GM23338 (cell line): Measurements from ENCODE around the gene PLEKHG5. TPM values are rescaled to one million over a fixed set of nuclear protein-coding genes. Genes with fewer than 3 reads are reported as not detected.
A peak's percentile ranks its signal among the peaks of the same experiment; 100 is the strongest.

Source experiments
- ATAC-seq: fragments of 200-7000 bp; cut with Tn5 transposase; 3 replicates; pipeline ENCODE4 v1.9.1; 2020
- DNase-seq: peaks from one replicate; pipeline ENCODE4 v3.0.0-alpha.2; 2015; ENCODE audit warnings: low spot score
- H2AFZ ChIP-seq: fragments of 200-600 bp; sonication (generic); 2 replicates; pipeline ENCODE4 v1.8.0; 2016; ENCODE audit warnings: antibody characterized with exemption, mild to moderate bottlenecking, moderate library complexity
- H3F3A ChIP-seq: fragments of 200-600 bp; sonication (generic); replicated peaks from 2 replicates; pipeline ENCODE4 v1.8.0; 2017; ENCODE audit warnings: antibody characterized with exemption, mixed run types, low read depth
- H3K27ac ChIP-seq: fragments of 200-600 bp; sonication (generic); 2 replicates; pipeline ENCODE4 v1.6.1; 2016; ENCODE audit warnings: low read depth
- H3K27me3 ChIP-seq: fragments of 200-600 bp; sonication (generic); 2 replicates; pipeline ENCODE4 v1.8.0; 2016; ENCODE audit warnings: mild to moderate bottlenecking, mixed run types, moderate library complexity; ENCODE audit not compliant: insufficient read depth
- H3K36me3 ChIP-seq: fragments of 200-600 bp; sonication (generic); 2 replicates; pipeline ENCODE4 v1.8.0; 2016; ENCODE audit warnings: mild to moderate bottlenecking; ENCODE audit not compliant: insufficient read depth
- H3K4me1 ChIP-seq: fragments of 200-600 bp; sonication (generic); 2 replicates; pipeline ENCODE4 v1.8.0; 2016; ENCODE audit warnings: mild to moderate bottlenecking, moderate library complexity; ENCODE audit not compliant: insufficient read depth
- H3K4me2 ChIP-seq: fragments of 200-600 bp; sonication (generic); 2 replicates; pipeline ENCODE4 v1.7.1; 2017; ENCODE audit warnings: mixed run types
- H3K4me3 ChIP-seq: fragments of 200-600 bp; sonication (generic); 2 replicates; pipeline ENCODE4 v1.6.1; 2016; ENCODE audit warnings: mixed run types
- H3K79me2 ChIP-seq: fragments of 200-600 bp; sonication (generic); replicated peaks from 2 replicates; pipeline ENCODE4 v1.8.0; 2017; ENCODE audit warnings: mild to moderate bottlenecking; ENCODE audit not compliant: insufficient read depth
- H3K9me2 ChIP-seq: fragments of 200-600 bp; sonication (generic); 2 replicates; pipeline ENCODE4 v1.8.0; 2017; ENCODE audit not compliant: insufficient read depth
- H4K20me1 ChIP-seq: fragments of 200-600 bp; sonication (generic); replicated peaks from 2 replicates; pipeline ENCODE4 v1.8.0; 2017; ENCODE audit warnings: mild to moderate bottlenecking; ENCODE audit not compliant: insufficient read depth
- H3K27ac Mint-ChIP-seq: 2 replicates; pipeline ENCODE4 v1.8.0; 2020; ENCODE audit warnings: inconsistent platforms, mild to moderate bottlenecking, moderate library complexity, mixed read lengths
- H3K27me3 Mint-ChIP-seq: 3 replicates; pipeline ENCODE4 v1.8.0; 2022; ENCODE audit warnings: low read depth, mild to moderate bottlenecking, moderate library complexity, mixed read lengths, inconsistent platforms; ENCODE audit not compliant: insufficient read depth, poor library complexity
- H3K36me3 Mint-ChIP-seq: 3 replicates; pipeline ENCODE4 v1.8.0; 2021; ENCODE audit warnings: low read depth, mild to moderate bottlenecking, inconsistent platforms, moderate library complexity, mixed read lengths
- H3K4me1 Mint-ChIP-seq: 3 replicates; pipeline ENCODE4 v1.8.0; 2020; ENCODE audit warnings: mild to moderate bottlenecking, inconsistent platforms, mixed read lengths
- H3K4me3 Mint-ChIP-seq: 3 replicates; pipeline ENCODE4 v1.8.0; 2021; ENCODE audit warnings: moderate library complexity, mild to moderate bottlenecking, inconsistent platforms, mixed read lengths
- H3K9me3 Mint-ChIP-seq: 3 replicates; pipeline ENCODE4 v1.8.0; 2020; ENCODE audit warnings: moderate library complexity, mild to moderate bottlenecking, inconsistent platforms, mixed read lengths
- CREB1 ChIP-seq: fragments of 250-450 bp; sonication (Bioruptor Pico); IDR thresholded peaks from 2 replicates; pipeline ENCODE4 v1.5.0; 2020; ENCODE audit warnings: low read depth, mild to moderate bottlenecking, moderate library complexity
- CTCF ChIP-seq, 2 experiments: fragments of 200-600 bp in 1 of 2; sonication (generic) in 1 of 2; conservative IDR thresholded peaks; 2 replicates each; pipeline versions ENCODE4 v1.5.1 to v1.6.1; 2016 to 2017; ENCODE audit warnings: antibody characterized with exemption in 2 of 2, low read depth in 2 of 2, mild to moderate bottlenecking in 2 of 2, moderate library complexity in 1 of 2
- ETS1 ChIP-seq: IDR thresholded peaks from 2 replicates; pipeline ENCODE4 v1.6.1; 2016; ENCODE audit warnings: antibody characterized with exemption
- EZH2 ChIP-seq: fragments of 200-600 bp; sonication (generic); IDR thresholded peaks from one replicate; pipeline ENCODE4 v1.8.0; 2017; ENCODE audit warnings: antibody characterized with exemption, mild to moderate bottlenecking, low read depth; ENCODE audit not compliant: unreplicated experiment
- EZH2phosphoT487 ChIP-seq: fragments of 200-600 bp; sonication (generic); IDR thresholded peaks from one replicate; pipeline ENCODE4 v1.8.1; 2018; ENCODE audit warnings: antibody characterized with exemption; ENCODE audit not compliant: unreplicated experiment
- JUNB ChIP-seq: IDR thresholded peaks from one replicate; pipeline ENCODE4 v1.6.1; 2016; ENCODE audit warnings: antibody characterized with exemption; ENCODE audit not compliant: unreplicated experiment
- NANOG ChIP-seq: IDR thresholded peaks from 2 replicates; pipeline ENCODE4 v1.6.1; 2016; ENCODE audit warnings: antibody characterized with exemption, borderline replicate concordance
- POLR2AphosphoS5 ChIP-seq: IDR thresholded peaks from 2 replicates; pipeline ENCODE4 v1.6.1; 2016; ENCODE audit warnings: antibody characterized with exemption, low read depth
- REST ChIP-seq: IDR thresholded peaks from one replicate; pipeline ENCODE4 v1.6.1; 2018; ENCODE audit warnings: antibody characterized with exemption; ENCODE audit not compliant: unreplicated experiment
- STAT1 ChIP-seq: IDR thresholded peaks from one replicate; pipeline ENCODE4 v1.6.1; 2016; ENCODE audit warnings: antibody characterized with exemption; ENCODE audit not compliant: unreplicated experiment
- ZNF114 ChIP-seq: fragments of 250-450 bp; sonication (Bioruptor Pico); IDR thresholded peaks from 2 replicates; pipeline ENCODE4 v1.5.0; 2020; ENCODE audit warnings: mild to moderate bottlenecking, moderate library complexity
- ZNF331 ChIP-seq: fragments of 250-450 bp; sonication (Bioruptor Pico); IDR thresholded peaks from 2 replicates; pipeline ENCODE4 v1.5.0; 2020; ENCODE audit warnings: low read depth, mild to moderate bottlenecking, moderate library complexity
- polyA plus RNA-seq: library from polyadenylated mRNA; unstranded; fragments of >200 nt; fragmentation: Nextera tagmentation; extraction: Ambion mirVana; gene quantifications from 2 replicates; pipeline ENCODE4 v1.2.1, GENCODE V29; 2016
- total RNA-seq: library from RNA; depleted of rRNA; stranded (reverse); fragments of >200 nt; shearing (Covaris generic); gene quantifications from 2 replicates; pipeline ENCODE4 v1.2.3, GENCODE V29; 2014
- TF ChIP-seq, protein P1 (sequence below): fragments of 250-450 bp; sonication (Bioruptor Pico); IDR thresholded peaks from 2 replicates; pipeline ENCODE4 v1.5.0; 2020; ENCODE audit warnings: mild to moderate bottlenecking, moderate library complexity

PLEKHG5 gene
- total and polyA plus RNA-seq, 2 experiments from 2014 or later = 9.0 to 26.4 TPM

GRCh38 chr1:6471970-6472368 lies 19.5 kb downstream of the PLEKHG5 start:
- TF ChIP-seq POLR2AphosphoS5 (no peak), CTCF (conservative IDR thresholded peaks at IDR 0.05; ENCODE audit: low read depth in 2 of 2) (no peak; a peak in 1 of 4 replicates), JUNB (no peak), NANOG (no peak), ETS1 (no peak), STAT1 (no peak), EZH2 (no peak), REST (no peak), ZNF114 (no peak), ZNF331 (CRISPR knock-in tag) (no peak), CREB1 (no peak), EZH2phosphoT487 (no peak)
- TF ChIP-seq, protein P1, sequence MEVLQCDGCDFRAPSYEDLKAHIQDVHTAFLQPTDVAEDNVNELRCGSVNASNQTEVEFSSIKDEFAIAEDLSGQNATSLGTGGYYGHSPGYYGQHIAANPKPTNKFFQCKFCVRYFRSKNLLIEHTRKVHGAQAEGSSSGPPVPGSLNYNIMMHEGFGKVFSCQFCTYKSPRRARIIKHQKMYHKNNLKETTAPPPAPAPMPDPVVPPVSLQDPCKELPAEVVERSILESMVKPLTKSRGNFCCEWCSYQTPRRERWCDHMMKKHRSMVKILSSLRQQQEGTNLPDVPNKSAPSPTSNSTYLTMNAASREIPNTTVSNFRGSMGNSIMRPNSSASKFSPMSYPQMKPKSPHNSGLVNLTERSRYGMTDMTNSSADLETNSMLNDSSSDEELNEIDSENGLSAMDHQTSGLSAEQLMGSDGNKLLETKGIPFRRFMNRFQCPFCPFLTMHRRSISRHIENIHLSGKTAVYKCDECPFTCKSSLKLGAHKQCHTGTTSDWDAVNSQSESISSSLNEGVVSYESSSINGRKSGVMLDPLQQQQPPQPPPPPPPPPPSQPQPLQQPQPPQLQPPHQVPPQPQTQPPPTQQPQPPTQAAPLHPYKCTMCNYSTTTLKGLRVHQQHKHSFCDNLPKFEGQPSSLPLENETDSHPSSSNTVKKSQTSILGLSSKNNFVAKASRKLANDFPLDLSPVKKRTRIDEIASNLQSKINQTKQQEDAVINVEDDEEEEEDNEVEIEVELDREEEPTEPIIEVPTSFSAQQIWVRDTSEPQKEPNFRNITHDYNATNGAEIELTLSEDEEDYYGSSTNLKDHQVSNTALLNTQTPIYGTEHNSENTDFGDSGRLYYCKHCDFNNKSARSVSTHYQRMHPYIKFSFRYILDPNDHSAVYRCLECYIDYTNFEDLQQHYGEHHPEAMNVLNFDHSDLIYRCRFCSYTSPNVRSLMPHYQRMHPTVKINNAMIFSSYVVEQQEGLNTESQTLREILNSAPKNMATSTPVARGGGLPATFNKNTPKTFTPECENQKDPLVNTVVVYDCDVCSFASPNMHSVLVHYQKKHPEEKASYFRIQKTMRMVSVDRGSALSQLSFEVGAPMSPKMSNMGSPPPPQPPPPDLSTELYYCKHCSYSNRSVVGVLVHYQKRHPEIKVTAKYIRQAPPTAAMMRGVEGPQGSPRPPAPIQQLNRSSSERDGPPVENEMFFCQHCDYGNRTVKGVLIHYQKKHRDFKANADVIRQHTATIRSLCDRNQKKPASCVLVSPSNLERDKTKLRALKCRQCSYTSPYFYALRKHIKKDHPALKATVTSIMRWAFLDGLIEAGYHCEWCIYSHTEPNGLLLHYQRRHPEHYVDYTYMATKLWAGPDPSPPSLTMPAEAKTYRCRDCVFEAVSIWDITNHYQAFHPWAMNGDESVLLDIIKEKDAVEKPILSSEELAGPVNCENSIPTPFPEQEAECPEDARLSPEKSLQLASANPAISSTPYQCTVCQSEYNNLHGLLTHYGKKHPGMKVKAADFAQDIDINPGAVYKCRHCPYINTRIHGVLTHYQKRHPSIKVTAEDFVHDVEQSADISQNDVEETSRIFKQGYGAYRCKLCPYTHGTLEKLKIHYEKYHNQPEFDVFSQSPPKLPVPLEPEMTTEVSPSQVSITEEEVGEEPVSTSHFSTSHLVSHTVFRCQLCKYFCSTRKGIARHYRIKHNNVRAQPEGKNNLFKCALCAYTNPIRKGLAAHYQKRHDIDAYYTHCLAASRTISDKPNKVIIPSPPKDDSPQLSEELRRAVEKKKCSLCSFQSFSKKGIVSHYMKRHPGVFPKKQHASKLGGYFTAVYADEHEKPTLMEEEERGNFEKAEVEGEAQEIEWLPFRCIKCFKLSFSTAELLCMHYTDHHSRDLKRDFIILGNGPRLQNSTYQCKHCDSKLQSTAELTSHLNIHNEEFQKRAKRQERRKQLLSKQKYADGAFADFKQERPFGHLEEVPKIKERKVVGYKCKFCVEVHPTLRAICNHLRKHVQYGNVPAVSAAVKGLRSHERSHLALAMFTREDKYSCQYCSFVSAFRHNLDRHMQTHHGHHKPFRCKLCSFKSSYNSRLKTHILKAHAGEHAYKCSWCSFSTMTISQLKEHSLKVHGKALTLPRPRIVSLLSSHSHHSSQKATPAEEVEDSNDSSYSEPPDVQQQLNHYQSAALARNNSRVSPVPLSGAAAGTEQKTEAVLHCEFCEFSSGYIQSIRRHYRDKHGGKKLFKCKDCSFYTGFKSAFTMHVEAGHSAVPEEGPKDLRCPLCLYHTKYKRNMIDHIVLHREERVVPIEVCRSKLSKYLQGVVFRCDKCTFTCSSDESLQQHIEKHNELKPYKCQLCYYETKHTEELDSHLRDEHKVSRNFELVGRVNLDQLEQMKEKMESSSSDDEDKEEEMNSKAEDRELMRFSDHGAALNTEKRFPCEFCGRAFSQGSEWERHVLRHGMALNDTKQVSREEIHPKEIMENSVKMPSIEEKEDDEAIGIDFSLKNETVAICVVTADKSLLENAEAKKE (CRISPR knock-in tag) = no peak

More at GRCh38 chr1:6471970-6472368, 19.5 kb downstream of the PLEKHG5 start:
- Mint-ChIP-seq H3K9me3 (no peaks in the 10 kb centered on the region; the same call in 2 of the 3 replicates), H3K27ac (no peak overlapping the region), H3K36me3 (peaks cover 33% of the 10 kb centered on the region), H3K4me1 (peaks cover 31% of the 10 kb centered on the region), H3K27me3 (peaks cover 8% of the 10 kb centered on the region), H3K4me3 (peak overlapping the region; percentile 70; the same call in 2 of the 3 replicates)
- peaks cover 3% of the 10 kb centered on the region; the same call in 1 of the 2 replicates for H4K20me1 ChIP-seq
- H3K9me2 ChIP-seq = no peaks in the 10 kb centered on the region
- no peaks in the 10 kb centered on the region for H3K27me3 ChIP-seq
- H3K79me2 ChIP-seq = no peaks in the 10 kb centered on the region
- H3K4me3 ChIP-seq = peak overlapping the region; percentile 74; the same call in 1 of the 2 replicates
- H3K36me3 ChIP-seq = no peaks in the 10 kb centered on the region
- peaks cover 30% of the 10 kb centered on the region; the same call in 1 of the 2 replicates for H3F3A ChIP-seq
- ATAC-seq (no peak), DNase-seq (no peak)
- peaks cover 16% of the 10 kb centered on the region; the same call in 1 of the 2 replicates for H3K4me1 ChIP-seq
- H3K4me2 ChIP-seq = peak overlapping the region; percentile 87; the same call in 1 of the 2 replicates
- H2AFZ ChIP-seq = no peak overlapping the region
- no peak overlapping the region for H3K27ac ChIP-seq
